ENCODE data around the gene EDDM13. TPM values are rescaled to one million over a fixed set of nuclear protein-coding genes. Genes with fewer than 3 reads are reported as not detected.

Gene EDDM13
- total RNA-seq, 1 donor from 2014 or later, result not detected

DNA sequence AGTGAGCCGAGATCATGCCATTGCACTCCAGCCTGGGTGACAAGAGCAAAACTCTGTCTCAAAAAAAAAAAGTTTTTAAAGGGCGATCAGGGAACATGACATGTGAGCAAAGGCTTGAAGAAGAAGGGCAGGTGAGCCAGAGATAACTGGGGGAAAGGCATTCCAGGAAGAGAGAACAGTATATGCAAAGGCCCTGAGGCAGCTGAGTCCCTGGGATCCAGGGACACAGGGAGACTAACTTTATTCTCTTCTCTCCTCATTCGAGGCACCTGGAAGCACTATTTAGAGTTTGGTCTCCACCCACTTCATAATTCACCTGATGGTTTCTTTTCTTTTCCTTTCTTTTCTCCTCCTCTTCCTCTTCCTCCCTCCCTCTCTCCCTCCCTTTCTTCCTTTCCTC, 24.5 kb downstream of the EDDM13 start:
- Histone ChIP-seq H3K27me3 (no peaks in the 10 kb centered on the region), H3K27ac (no peak overlapping the region), H3K36me3 (peaks cover 2 to 4% of the 10 kb centered on the region in 2 donors), H3K4me1 (no peaks in the 10 kb centered on the region), H3K9me3 (no peaks in the 10 kb centered on the region), H3K4me3 (no peak overlapping the region)
- TF ChIP-seq, protein P1, sequence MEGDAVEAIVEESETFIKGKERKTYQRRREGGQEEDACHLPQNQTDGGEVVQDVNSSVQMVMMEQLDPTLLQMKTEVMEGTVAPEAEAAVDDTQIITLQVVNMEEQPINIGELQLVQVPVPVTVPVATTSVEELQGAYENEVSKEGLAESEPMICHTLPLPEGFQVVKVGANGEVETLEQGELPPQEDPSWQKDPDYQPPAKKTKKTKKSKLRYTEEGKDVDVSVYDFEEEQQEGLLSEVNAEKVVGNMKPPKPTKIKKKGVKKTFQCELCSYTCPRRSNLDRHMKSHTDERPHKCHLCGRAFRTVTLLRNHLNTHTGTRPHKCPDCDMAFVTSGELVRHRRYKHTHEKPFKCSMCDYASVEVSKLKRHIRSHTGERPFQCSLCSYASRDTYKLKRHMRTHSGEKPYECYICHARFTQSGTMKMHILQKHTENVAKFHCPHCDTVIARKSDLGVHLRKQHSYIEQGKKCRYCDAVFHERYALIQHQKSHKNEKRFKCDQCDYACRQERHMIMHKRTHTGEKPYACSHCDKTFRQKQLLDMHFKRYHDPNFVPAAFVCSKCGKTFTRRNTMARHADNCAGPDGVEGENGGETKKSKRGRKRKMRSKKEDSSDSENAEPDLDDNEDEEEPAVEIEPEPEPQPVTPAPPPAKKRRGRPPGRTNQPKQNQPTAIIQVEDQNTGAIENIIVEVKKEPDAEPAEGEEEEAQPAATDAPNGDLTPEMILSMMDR (IDR thresholded peaks at IDR 0.05), result no peak
- intact Hi-C loops (cut with DNase I), result no loop called here
- no peak for DNase-seq (ENCODE audit: low spot score in 2 of 2)

DNA sequence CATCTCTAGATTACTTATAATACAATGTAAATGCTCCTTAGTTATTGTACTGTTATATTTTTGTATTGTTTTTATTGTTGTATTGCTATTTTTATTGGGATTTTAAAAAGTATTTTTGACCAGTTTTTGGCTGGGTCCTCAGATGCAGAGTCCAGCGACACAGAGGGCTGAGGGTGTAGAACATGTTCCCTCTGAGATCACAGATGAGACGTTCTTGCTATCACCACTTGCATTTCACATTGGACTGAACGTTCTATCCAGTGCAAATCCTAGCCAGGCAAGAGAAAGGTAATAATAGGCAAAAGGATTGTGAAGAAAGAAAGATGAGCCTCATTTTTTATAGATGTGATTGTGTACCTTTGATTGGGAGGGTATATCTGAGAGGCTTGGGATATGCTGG, 27.1 kb downstream of the EDDM13 start:
- intact Hi-C loops (cut with DNase I), result no loop called here
- H3K27ac ChIP-seq, result no peak overlapping the region
- H3K4me1 ChIP-seq, result no peaks in the 10 kb centered on the region
- peaks cover 2 to 8% of the 10 kb centered on the region in 2 donors for H3K36me3 ChIP-seq
- no peak overlapping the region for H3K4me3 ChIP-seq
- no peaks in the 10 kb centered on the region for H3K27me3 ChIP-seq
- no peak for DNase-seq (ENCODE audit: low spot score in 2 of 2)
- TF ChIP-seq, protein P1 (IDR thresholded peaks at IDR 0.05), result no peak
- H3K9me3 ChIP-seq, result no peaks in the 10 kb centered on the region

DNA sequence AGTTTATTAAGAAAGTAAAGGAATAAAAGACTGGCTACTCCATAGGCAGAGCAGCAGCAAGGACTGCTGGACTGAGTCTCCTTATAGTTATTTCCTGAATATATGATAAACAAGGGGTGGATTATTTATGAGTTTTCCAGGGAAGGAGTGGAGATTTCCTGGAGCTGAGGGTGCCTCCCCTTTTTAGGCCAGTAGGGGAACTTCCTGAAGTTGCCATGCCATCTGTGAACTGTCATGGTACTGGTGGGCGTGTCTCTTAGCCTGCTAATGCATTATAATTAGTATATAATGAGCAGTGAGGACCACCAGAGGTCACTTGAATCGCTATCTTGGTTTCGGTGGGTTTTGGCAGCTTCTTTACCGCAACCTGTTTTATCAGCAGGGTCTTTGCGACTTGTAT, 28.6 kb downstream of the EDDM13 start:
- Histone ChIP-seq H3K36me3 (peaks cover 3 to 5% of the 10 kb centered on the region in 2 donors), H3K9me3 (no peaks in the 10 kb centered on the region), H3K27ac (no peak overlapping the region), H3K27me3 (no peaks in the 10 kb centered on the region), H3K4me1 (no peaks in the 10 kb centered on the region), H3K4me3 (no peak overlapping the region)
- no peak for DNase-seq (ENCODE audit: low spot score in 2 of 2)
- intact Hi-C loops (cut with DNase I), result no loop called here
- TF ChIP-seq, protein P1 (IDR thresholded peaks at IDR 0.05), result no peak

DNA sequence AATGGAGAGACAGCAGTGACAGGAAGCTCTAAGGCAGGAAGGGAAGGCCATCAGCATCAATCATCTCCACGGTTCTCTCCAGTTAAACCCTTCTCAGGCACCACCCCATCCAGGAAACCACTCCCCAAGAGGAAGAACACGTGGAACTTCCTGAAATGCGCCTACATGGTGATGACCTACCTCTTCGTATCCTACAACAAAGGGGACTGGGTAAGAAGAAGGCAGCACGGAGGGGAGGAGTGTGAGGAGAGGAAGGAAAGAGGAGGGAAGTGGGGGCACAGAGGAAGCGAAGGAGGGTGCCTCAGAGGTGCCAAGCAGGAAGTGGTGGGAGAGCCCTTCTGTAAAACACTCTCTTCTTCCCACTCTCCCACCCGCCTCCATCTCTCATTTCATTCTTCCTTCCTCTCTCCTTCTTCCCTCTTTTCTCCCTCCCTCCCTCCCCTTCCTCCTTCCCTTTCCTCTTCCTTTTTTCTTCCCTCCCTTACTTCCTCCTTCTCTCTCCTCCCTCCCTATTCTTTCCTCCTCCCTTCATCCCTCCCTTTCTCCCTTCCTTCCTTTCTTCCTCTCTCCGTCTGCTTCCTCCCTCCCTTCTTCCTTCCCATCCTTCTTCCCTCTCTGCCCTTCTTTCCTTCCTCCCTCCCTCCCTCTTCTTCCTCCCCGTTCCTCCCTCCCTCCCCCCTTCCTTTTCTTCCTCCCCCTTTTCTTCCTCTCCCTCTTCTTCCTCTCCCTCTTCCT, 29.5 kb downstream of the EDDM13 start:
- Histone ChIP-seq H3K36me3 (peaks cover 3 to 5% of the 10 kb centered on the region in 2 donors), H3K27me3 (no peaks in the 10 kb centered on the region), H3K4me1 (no peaks in the 10 kb centered on the region), H3K4me3 (no peak overlapping the region), H3K27ac (no peak overlapping the region), H3K9me3 (no peaks in the 10 kb centered on the region)
- TF ChIP-seq, protein P1 (IDR thresholded peaks at IDR 0.05), result no peak
- DNase-seq (ENCODE audit: low spot score in 2 of 2), result no peak
- intact Hi-C loops (cut with DNase I), result no loop called here

DNA sequence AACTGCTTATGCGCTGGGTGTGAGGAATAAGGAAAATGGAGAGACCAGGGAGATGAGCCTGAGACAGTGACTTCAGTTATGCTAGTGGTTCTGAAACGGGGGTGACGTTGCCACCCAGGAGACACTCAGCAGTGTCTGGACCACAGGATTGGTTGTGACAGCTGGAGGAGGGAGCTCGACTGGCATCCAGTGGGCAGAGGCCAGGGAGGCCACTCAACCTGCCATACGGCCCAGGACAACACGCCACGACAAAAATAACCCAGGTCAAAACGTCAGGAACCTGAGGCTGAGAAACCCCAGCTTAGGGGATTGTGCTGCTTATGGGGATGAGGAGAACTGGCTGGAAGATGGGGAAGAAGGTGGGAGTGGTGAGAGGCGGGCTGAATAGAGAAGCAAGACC, 31.7 kb downstream of the EDDM13 start:
- Histone ChIP-seq H3K27me3 (no peaks in the 10 kb centered on the region), H3K4me1 (no peaks in the 10 kb centered on the region), H3K4me3 (no peak overlapping the region), H3K36me3 (peaks cover 3 to 5% of the 10 kb centered on the region in 2 donors), H3K27ac (no peak overlapping the region), H3K9me3 (no peaks in the 10 kb centered on the region)
- TF ChIP-seq, protein P1 (IDR thresholded peaks at IDR 0.05), result no peak
- no peak for DNase-seq (ENCODE audit: low spot score in 2 of 2)
- intact Hi-C loops (cut with DNase I), result no loop called here
